ENCODE data around the gene TOX2. TPM values are rescaled to one million over a fixed set of nuclear protein-coding genes. Genes with fewer than 3 reads are reported as not detected.

TOX2 gene
- total RNA-seq, 1 experiment from 2014 or later, result 0.37 TPM

DNA sequence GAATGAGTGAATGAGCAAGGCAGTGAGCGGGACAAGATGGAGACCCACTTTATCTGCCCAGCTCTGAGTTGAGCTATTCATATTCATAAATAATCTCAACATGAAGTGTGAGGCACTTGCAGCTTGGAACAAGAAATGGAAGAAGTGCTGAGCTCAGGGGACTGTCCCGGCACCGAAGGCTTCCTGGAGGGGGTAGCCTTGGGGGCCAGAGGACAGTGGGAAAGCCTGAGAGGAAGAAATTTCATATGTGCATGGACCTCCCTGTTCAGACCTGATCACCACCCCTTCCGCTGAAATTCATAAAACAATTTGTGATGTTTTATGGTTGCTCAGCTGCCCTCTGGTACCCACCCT lies 103.2 kb downstream of the TOX2 start:
- no peak for DNase-seq (ENCODE audit: low read depth, low spot score)
- in situ Hi-C loops (cut with HindIII; ENCODE audit: low pct_unique_long_range_greater_than_20kb, low sequenced_read_pairs), result no loop called here

DNA sequence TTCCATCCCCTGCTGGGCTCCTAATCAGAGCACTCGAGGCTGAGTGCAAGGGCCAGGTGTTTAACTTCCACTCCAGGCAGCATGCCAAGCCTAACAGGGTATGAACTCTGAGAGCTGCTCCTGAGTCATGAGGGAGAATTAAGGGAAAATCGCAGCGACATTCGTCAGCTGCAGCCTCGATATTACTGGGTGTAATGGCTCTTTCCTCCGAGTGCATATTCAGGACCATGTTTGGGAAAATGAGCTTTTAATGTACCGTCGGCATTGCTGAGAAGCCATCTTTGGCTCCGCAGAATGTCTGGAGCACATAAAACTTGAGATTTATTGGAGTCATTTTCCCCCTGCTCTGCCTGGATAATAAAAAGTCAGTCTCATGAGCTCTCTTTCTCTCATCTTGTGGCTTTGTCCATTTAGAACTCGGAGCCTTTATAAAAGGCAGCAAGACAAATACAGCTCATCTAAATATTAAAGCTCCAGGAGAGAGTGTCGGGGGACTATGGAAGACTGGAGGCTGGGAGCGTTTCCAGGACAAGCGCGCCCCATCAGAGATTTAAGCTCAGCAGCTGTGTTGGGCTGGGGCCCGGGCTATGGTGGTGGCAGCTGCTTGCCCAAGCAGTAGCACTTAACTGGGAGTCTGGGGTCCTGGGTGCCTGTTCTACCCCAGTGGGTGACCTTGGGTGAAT lies 103.7 kb downstream of the TOX2 start:
- no peak for DNase-seq (ENCODE audit: low read depth, low spot score)
- in situ Hi-C loops (cut with HindIII; ENCODE audit: low pct_unique_long_range_greater_than_20kb, low sequenced_read_pairs), result no loop called here

DNA sequence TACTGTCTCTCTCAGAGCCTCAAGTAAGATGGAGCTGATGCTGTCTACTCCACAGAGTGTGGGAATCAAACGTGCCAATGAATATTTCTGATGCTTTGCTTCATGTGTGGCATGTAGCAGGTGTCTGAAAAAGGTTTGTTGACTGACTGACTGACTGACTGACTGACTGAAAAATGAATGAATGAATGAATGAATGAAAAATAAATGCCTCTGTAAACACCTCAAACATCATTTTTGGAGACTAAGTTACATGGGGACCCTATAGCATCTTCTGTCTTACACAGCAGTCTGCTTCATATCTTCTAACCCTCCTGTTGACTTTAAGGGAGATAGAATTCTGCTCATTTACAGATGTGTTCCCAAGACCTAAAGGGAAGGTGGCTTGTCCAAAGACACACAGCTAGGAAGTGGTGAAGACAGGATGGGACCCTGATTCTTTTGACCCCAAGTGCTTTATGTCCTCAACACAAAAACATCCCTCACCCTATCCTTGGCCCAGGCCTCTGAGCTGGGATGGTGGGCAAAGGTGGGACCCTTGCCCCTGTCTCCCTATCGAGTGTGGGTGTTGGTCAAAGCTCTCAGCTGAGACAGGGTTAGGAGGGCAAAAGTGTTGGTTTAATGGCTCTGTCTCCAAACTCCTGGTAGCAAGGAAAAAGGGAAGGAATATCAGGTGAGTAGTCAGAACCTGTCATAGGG lies 104.4 kb downstream of the TOX2 start:
- in situ Hi-C loops (cut with HindIII; ENCODE audit: low pct_unique_long_range_greater_than_20kb, low sequenced_read_pairs), result no loop called here
- no peak for DNase-seq (ENCODE audit: low read depth, low spot score)

DNA sequence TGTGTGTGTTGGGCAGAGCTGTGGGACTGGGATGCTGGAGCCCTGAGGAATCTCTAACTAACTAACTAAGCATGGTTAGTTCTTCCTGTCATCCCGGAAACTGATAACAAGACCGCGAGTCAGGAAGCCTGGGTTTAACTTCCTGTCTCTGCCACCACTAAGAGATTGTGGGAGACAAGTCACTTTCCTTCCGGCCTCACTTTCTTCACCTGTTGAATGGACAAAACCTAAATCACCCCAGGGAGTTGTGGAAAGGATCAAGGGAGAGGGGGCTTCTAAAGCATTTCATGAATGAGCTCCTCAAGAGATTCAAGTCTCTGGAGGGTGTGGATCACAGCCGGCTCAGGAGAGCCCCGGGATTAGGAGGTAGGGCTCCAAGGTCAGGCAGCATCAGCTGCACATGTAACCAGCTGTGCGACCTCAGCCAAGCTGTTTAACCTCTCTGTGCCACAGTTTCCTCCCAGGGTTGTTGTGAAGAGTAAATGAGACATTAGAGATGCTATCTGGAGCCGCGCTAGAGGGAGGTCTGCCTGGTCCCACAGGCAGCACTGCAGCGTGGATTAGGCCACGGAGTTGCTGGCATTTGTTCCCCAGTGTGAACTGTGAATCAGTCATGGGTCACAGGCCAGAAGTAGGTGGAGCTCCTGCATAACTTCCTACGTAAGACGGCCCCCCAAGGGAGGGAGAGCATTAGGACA lies 105.1 kb downstream of the TOX2 start:
- DNase-seq (ENCODE audit: low read depth, low spot score), result no peak
- in situ Hi-C loops (cut with HindIII; ENCODE audit: low pct_unique_long_range_greater_than_20kb, low sequenced_read_pairs), result no loop called here

DNA sequence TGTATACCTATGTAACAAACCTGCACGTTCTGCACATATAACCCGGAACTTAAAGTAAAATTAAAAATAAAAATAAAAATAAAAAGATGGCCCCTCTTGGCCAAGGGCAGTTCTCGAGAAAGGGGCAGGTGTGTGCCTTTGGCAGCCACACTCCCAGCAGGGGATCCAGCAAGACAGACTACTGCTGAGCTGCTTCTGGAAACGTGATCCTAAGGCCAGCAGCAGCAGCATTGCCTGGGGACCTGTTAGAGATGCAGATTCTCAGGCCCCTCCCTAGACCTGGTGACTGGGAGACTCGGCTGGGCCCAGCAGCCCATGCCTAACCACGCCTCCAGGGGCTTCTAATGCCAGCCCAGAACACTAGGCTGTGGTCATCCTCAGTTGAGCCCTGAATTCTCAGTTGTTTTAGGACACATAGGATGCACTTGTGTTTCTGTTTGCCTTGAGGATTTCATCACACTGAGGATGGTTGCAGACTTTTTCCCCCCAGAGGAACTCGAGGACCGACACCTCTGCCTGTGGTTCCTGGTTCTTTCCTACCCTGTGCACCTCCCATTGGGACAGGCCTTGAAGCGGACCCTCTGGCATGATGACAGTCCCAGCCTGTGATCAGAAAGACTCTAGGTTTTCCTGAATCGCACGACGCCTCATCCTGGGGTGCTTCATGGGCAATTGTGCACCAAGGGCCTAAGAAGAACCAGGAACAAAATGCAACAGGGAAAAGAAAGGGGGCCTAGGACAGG lies 105.9 kb downstream of the TOX2 start:
- in situ Hi-C loops (cut with HindIII; ENCODE audit: low pct_unique_long_range_greater_than_20kb, low sequenced_read_pairs), result no loop called here
- DNase-seq (ENCODE audit: low read depth, low spot score), result no peak

DNA sequence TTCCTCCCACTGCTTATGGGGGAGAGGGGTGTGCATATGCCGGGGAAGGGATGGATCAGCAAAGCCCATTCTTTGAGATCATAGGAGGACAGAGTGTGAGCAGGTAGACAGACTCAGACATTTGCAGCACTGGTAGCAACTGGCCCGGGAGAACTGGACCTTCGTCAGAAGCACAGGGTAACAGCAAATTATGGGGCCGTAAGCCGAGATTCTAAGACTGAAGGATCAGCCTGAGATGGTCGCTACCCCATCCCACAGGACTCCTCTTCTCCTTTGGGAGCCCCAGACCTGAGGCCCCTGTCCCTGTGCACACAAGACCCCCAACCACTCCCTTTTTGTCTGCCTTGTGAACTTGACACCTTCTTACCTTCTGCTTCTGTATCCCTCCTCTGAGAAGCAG lies 106.5 kb downstream of the TOX2 start:
- in situ Hi-C loops (cut with HindIII; ENCODE audit: low pct_unique_long_range_greater_than_20kb, low sequenced_read_pairs), result no loop called here
- no peak for DNase-seq (ENCODE audit: low read depth, low spot score)

DNA sequence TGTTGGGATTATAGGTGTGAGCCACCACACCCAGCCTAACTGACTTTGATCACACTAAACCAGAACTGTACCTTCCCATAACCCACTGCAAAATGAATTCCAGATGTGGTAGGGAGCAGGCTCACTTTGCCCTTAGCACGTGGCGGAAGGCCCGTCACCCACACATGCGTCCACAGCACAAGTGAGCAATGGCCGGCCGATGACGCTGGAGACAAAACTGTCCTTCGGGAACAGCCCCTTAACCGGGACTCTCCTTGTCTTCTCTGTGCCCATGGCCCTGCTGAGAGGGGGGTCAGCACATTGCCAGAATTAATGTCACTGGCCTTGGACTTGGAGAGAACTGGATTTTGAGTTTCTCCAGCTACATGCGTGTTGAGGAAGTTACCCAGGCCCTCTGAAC lies 107.2 kb downstream of the TOX2 start:
- in situ Hi-C loops (cut with HindIII; ENCODE audit: low pct_unique_long_range_greater_than_20kb, low sequenced_read_pairs), result no loop called here

DNA sequence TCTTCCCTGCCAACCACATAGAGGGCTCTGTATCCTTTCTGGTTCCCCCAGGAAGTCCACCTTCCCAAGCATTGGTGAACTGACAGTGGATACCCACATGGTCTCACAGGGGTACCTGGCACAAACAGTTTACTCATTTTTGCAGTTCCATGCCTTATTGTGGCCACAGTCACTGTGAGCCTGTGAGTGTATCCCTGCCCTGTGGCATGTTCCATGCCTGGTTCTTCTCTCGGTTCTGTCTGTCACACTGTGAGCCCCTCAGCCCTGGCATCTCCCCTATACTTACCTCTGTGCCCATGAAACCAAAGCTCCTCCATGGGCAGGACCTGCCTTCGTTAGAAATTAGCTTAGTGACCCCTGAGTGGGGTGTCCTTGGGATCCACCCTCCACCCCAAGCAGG lies 107.8 kb downstream of the TOX2 start:
- in situ Hi-C loops (cut with HindIII; ENCODE audit: low pct_unique_long_range_greater_than_20kb, low sequenced_read_pairs), result no loop called here
- DNase-seq (ENCODE audit: low read depth, low spot score), result no peak

More for the DNA sequence above, 107.2 kb downstream of the TOX2 start:
- DNase-seq (ENCODE audit: low read depth, low spot score), result no peak

DNA sequence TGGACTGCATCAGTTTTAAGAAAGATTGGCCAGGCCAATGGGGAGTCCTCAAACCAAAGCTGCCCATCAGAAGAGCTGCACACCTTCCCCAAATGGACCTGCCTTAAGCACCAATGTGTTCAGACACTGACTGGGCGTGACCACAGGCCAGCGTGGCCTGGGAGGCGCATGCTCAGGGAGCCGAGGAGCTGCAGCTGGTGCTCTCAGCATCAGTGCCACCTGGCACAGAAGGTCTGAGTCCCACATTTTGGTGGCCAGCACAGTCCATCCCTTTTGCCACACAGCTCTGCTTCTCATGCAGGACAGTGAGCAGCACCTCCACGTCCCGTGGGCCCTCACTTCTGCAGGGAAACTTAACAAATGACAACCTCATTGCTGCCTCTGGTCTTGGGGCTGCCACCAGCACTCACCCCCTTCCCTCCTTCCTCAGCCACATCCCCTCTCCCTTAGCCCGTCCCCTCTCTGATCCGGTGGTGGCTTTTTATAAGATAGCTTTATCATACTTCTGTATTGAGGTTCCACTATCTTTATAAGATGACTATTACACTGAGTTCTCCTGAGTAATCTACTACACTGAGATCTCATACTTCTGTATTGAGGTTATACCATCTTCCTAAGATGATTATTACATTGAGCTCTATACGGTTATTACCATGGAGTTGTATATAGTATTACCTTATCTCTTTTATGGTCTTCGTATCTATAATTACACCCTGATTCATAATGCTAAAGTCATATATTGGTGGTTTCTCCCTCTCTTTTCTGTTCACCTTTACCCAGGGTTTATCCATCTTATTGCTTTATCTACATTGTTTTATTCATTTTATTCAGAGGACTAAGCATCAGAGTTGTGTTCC lies 109.1 kb downstream of the TOX2 start:
- in situ Hi-C loops (cut with HindIII; ENCODE audit: low pct_unique_long_range_greater_than_20kb, low sequenced_read_pairs), result no loop called here
- no peak for DNase-seq (ENCODE audit: low read depth, low spot score)

DNA sequence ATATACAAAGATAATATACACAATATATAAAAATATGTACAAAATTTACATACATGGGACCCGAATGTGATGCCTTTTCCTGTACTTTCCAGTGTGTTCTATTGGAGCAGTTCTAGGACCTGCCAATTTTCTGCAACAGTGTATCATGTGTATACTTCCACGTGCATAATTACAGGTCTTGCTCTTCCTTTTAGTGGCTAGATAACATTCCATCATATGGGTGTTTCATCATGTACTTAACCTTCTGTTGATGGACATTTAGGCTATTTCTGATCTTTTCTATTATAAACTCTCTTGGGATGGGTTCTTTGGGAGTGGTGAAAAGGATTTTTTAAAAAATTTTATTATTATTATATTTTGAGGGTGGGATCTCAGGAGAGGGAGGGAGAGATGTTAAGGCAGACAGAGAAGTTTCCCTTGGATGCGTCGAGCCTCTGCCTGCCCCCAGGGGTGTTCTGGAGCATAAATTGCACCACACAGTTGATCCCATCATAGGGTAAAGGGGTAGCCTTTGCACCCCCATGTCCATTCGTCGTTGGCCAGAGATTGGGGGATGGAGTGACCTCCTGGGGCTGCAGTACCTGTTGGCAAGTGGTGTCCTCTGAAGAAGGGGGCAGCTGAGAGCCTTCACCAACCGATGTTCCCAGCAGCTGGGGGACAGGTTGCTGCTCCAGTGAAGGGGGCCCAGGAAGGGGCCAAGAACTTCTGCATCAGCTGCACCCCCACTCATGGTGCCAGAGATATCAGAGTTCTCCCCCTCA lies 110.3 kb downstream of the TOX2 start:
- in situ Hi-C loops (cut with HindIII; ENCODE audit: low pct_unique_long_range_greater_than_20kb, low sequenced_read_pairs), result no loop called here
- no peak for DNase-seq (ENCODE audit: low read depth, low spot score)

DNA sequence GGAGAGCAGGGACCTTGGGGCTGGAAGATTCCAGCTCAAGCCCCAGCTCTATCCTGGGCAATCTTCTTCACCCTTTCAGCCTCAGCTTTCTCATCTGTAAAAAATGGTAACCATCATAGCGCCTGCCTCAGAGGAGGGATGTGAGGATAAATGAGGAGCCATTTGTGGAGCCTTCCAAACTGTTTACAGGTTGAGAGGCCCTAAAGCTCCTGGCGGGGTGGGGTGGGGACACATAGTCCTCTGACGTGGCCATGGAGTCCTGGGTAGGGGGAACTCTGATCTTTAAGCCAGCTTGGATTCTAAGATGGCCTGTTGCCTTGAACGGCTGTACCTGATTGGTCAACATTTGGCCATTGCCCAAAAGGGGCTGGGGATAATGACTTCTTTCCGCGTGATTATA lies 111.1 kb downstream of the TOX2 start:
- no peak for DNase-seq (ENCODE audit: low read depth, low spot score)
- in situ Hi-C loops (cut with HindIII; ENCODE audit: low pct_unique_long_range_greater_than_20kb, low sequenced_read_pairs), result no loop called here

DNA sequence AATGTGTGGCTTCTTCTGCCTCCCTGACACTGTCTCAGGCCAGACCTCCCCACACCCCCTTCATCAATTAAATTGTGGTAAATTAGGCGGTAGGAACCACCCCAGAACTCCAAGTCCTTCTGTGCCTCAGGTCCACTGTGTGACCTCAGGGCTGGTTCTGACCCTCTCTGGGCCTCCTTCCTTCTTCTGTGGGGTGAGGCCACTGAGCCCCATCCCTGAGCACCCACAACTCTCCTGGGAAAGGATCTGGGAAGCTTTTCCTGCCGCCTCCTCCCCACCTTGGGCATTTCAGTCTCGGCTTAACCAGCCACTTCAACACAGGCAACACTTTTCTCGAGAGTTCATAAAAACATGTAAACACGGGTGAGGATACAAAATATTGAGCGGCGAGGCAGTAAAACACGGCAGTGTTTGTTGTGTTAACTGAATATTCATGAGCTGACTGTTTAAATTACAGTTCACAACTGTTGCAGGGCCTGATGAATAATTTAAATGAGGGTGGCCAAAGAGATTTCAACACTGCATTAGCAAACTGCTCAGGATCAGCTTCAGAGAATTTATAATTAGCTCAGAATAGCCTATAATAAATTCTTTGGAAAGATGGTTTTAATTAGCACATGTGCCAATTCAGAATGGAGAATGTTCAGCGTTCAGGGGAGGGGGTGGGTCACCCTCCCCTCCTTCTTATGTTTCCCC lies 112.1 kb downstream of the TOX2 start:
- in situ Hi-C loops (cut with HindIII; ENCODE audit: low pct_unique_long_range_greater_than_20kb, low sequenced_read_pairs), result no loop called here
- DNase-seq (ENCODE audit: low read depth, low spot score), result no peak

DNA sequence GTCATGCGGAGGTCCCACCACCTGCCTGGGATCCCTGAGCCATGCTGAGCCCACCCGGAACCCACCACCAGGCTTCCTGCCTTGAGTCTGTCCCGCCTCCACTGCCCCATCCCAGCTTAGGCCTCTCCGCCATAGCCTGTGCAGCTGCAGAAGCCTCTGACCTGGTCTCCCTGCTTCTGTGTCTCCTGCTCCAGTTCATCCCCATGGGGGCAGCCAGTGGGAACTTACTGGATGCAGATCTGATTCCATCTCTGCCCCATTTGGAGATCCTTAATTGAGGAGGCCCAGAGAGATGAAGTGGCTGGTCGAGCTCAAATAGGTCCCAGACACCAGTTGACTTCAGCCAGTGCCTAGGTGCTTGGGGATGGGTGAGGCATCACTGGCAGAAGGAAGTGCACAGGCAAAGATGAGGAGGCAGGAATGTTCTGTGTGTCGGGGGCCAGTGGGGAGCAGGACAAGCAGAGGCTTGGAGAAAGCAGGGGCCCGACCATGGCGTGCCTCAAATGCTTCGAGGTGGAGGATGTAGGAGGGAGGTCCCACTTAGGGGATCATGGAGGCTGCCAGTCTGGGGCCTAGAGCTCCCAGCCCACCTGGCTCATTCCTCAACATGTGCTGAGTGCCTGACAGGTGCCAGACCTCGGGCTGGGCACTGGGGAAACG lies 112.8 kb downstream of the TOX2 start:
- in situ Hi-C loops (cut with HindIII; ENCODE audit: low pct_unique_long_range_greater_than_20kb, low sequenced_read_pairs), result no loop called here
- no peak for DNase-seq (ENCODE audit: low read depth, low spot score)

DNA sequence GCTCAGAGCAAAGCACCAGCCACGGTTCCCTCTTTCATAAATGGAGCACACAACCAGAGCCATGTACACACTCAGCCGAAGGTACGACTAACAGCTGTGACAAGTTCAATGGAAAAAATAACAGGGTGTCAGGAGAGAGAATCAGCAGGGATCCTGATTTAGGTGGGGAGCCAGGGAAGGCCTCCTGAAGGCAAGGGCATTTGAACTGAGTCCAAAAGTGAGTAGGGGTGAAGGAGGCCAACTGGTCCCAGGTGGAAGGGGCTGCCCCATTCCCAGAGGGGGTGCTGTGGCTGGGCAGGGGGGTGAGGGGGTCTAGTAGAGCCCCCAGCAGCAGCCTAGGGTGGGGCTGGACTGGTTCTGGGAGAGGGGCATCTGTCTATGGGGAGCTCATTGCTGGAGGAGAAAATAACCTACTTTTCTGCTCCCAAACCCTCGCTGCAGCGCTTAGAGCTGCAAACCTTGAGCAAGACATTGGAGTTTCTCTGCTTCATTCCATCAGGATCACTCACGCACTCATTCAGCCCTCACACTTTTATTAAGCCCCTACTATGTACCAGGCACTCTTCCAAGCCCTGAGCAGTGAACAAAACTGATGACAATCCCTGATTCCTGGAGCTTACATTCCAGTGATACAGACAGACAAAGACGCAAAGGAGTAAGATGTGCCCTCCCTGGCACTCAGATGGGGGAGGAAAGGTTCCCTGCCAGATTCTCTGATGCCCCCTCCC lies 113.5 kb downstream of the TOX2 start:
- in situ Hi-C loops (cut with HindIII; ENCODE audit: low pct_unique_long_range_greater_than_20kb, low sequenced_read_pairs), result no loop called here

More for the DNA sequence above, 113.5 kb downstream of the TOX2 start:
- DNase-seq (ENCODE audit: low read depth, low spot score), result no peak

Measured in SK-MEL-5 (cell line).